GM12892 (cell line): ENCODE data around the gene CCDC6.

ENCODE experiments used
- POLR2A ChIP-seq: IDR thresholded peaks from 2 replicates; pipeline ENCODE4 v1.6.1; 2011; ENCODE audit warnings: low read depth, low read length, control low read depth
- POLR2AphosphoS5 ChIP-seq: IDR thresholded peaks from 2 replicates; pipeline ENCODE4 v1.6.1; 2011; ENCODE audit warnings: low read depth, low read length, control low read depth
- TAF1 ChIP-seq: IDR thresholded peaks from 2 replicates; pipeline ENCODE4 v1.6.1; 2011; ENCODE audit warnings: low read depth, mild to moderate bottlenecking, control low read depth, low read length, borderline replicate concordance

DNA sequence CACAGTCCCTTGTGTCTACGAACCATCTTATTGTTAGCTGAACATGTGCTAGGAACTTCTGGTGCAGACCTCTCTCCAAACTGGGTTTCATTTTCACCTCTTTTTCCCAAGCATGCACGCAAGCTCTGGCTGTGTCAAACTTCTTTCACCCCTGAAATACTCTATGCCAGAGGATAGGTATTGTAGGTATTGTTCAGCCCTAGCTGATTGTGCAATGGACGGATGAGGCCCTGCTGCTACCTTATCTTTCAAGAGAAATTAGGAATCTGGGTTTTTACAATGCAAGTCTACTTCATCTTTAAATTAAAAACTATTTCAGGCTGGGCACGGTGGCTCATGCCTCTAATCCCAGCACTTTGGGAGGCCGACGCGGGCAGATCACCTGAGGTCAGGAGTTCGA is 124.8 kb downstream of the CCDC6 start:
- TF ChIP-seq POLR2AphosphoS5 = no peak
- TF ChIP-seq POLR2A = no peak
- no peak for TF ChIP-seq TAF1
